Immature natural killer cell (primary cell): Measurements from ENCODE around the gene UBE2I. TPM values are rescaled to one million over a fixed set of nuclear protein-coding genes. Genes with fewer than 3 reads are reported as not detected.

Experiments used
- DNase-seq, 3 donors: peaks; one replicate each; pipeline ENCODE4 v3.0.0; 2022; ENCODE audit warnings: mixed read lengths in 1 of 3
- H3K27ac Mint-ChIP-seq, 6 donors: one replicate each; pipeline ENCODE4 v1.8.0; 2020; ENCODE audit warnings: mixed read lengths in 6 of 6, mild to moderate bottlenecking in 5 of 6, inconsistent platforms in 4 of 6, moderate library complexity in 3 of 6
- H3K27me3 Mint-ChIP-seq, 3 donors: one replicate each; pipeline ENCODE4 v1.8.0; 2020 to 2021; ENCODE audit warnings: low read depth in 3 of 3, mild to moderate bottlenecking in 3 of 3, mixed read lengths in 3 of 3, moderate library complexity in 3 of 3, inconsistent platforms in 1 of 3
- H3K36me3 Mint-ChIP-seq, 3 donors: one replicate each; pipeline ENCODE4 v1.8.0; 2020; ENCODE audit warnings: mixed read lengths in 3 of 3, inconsistent platforms in 2 of 3, mild to moderate bottlenecking in 2 of 3
- H3K4me1 Mint-ChIP-seq, 2 donors: one replicate each; pipeline ENCODE4 v1.8.0; 2020; ENCODE audit warnings: inconsistent platforms in 2 of 2, mild to moderate bottlenecking in 2 of 2, mixed read lengths in 2 of 2, moderate library complexity in 1 of 2
- H3K4me3 Mint-ChIP-seq, 5 donors: one replicate each; pipeline ENCODE4 v1.8.0; 2020; ENCODE audit warnings: mild to moderate bottlenecking in 5 of 5, mixed read lengths in 5 of 5, inconsistent platforms in 3 of 5, moderate library complexity in 3 of 5
- H3K9me3 Mint-ChIP-seq, 6 donors: one replicate each; pipeline ENCODE4 v1.8.0; 2020; ENCODE audit warnings: mild to moderate bottlenecking in 6 of 6, mixed read lengths in 6 of 6, inconsistent platforms in 4 of 6, moderate library complexity in 3 of 6
- polyA plus RNA-seq, 3 donors: library from polyadenylated mRNA; unstranded; fragments of 300-500 nt; fragmentation: Illumina TruSeq; gene quantifications; one replicate each; pipeline ENCODE4 v1.2.3, GENCODE V29; 2021

The UBE2I gene
- polyA plus RNA-seq, 3 donors from 2014 or later, result 94.1 to 119 (median 101) TPM

DNA sequence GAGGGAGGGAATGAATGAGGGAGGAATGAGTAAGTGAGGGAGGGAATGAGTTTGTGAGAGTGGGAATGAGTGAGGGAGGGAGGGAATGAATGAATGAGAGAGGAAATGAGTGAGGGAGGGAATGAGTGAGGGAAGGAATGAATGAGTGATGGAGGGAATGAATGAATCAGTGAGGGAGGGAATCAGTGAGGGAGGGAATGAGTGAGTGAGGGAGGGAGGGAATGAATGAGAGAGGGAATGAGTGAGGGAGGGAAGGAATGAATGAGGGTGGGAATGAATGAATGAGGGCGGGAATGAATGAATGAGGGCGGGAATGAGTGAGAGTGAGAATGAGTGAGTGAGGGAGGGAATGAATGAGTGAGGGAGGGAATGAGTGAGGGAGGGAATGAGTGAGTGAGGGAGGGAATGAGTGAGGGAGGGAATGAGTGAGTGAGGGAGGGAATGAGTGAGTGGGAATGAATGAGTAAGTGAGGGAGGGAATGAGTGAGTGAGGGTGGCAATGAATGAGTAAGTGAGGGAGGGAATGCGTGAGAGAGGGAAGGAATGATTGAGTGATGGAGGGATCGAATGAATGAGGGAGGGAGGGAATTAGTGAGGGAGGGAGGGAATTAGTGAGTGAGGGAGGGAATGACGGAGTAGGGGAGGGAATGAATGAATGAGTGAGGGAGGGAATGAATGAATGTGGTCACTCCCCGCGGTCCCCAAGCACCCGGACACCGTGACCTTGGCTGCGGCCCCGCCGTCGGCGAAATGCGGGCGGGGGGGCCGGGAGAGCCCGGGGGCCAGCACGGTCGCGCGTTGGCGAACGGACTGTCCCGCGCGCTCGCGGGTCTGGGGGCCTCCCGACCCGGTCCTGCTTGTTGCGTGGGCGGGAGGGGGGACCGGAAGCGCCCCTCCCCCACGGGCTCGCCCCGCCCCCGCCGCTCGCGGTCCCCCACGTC, 1.1 kb upstream of the UBE2I start:
- Mint-ChIP-seq H3K36me3 (peaks cover 0 to 3% (median 0%) of the 10 kb centered on the region in 3 donors), H3K4me3 (peak overlapping the region; percentile 85 to 95 (median 91)), H3K4me1 (peaks cover 28 to 48% of the 10 kb centered on the region in 2 donors), H3K27ac (peak overlapping the region; percentile 48 to 99 (median 99)), H3K9me3 (no peaks in the 10 kb centered on the region), H3K27me3 (peaks cover 6 to 16% (median 15%) of the 10 kb centered on the region in 3 donors)
- no peak for DNase-seq

DNA sequence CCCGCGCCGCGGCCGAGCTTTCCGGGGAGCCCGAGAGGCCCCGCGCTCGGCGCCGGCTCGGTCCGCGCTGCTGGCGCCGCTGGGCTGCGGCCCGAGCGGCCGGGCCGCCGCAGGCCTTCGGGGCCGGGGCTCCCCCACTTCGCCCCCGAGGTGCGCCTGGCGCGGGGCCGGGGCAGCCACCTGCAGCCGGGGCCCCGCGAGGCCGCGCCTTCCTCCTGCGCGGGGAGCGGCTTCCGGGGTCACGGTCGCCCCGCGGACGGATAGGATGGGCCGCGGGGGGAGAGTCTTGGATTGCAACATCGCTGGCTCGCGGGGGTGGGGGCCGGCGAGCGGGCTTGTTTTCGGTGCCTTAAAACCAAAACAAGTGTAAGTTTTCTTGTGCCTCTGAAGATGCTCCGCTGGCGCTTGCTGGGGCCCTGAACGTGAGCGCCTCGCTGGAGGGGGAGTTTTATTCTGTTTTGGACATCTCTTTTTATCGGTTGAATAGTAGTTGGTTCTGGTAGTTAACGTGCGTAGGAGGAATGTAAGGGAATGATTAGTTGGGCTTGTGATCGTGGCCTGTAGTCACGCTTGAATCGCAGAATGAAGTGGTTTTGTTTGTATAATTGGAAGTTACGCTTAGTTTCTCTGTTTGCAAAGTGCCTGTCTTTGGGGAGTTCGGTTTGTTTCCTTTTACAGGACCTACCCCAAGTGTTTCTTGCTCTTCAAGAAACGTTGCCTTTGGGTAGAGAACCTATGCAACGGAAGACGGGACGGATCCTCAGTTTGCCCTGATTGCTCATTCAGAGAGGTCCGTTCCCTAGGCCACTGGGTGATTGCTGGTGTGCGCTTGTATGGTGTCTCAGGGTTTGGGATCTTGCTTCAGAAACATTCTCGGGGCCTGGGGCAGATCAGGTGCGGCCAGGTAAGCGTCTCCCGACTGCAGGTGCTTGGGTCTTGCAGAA, 724 bp downstream of the UBE2I start:
- Mint-ChIP-seq H3K4me3 (peak overlapping the region; percentile 97 to 99 (median 98)), H3K4me1 (peaks cover 29 to 44% of the 10 kb centered on the region in 2 donors), H3K27ac (peak overlapping the region; percentile 89 to 100 (median 98)), H3K9me3 (no peaks in the 10 kb centered on the region), H3K36me3 (peaks cover 0 to 3% (median 0%) of the 10 kb centered on the region in 3 donors), H3K27me3 (peaks cover 8 to 15% (median 12%) of the 10 kb centered on the region in 3 donors)
- peak; percentile 75 to 81 (median 79) for DNase-seq

DNA sequence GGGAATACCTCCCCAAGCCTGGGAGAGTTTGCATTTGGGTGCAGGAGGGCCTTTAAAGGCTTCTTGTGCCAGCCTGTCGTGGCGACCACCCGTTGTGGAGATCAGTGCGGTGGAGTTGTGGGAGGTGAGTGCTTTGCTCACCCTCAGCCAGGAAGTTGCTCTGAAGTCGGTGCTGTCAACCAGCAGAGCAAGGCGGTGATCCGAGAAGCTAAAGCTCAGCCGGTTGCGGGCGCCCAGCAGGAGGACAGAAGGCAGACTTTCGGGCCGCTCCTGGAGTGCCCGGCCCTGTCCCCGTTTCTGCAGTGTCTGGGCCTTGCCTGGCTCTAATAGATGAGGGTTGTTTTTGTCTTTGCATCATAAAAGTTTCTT, 1.4 kb downstream of the UBE2I start:
- DNase-seq, result peak; percentile 39 to 50 (median 47)
- Mint-ChIP-seq H3K27me3 (peaks cover 8 to 15% (median 12%) of the 10 kb centered on the region in 3 donors), H3K9me3 (no peaks in the 10 kb centered on the region), H3K27ac (peak overlapping the region; percentile 89 to 100 (median 98)), H3K4me3 (peak overlapping the region; percentile 97 to 99 (median 98)), H3K4me1 (peaks cover 29 to 45% of the 10 kb centered on the region in 2 donors), H3K36me3 (peaks cover 0 to 3% (median 0%) of the 10 kb centered on the region in 3 donors)

DNA sequence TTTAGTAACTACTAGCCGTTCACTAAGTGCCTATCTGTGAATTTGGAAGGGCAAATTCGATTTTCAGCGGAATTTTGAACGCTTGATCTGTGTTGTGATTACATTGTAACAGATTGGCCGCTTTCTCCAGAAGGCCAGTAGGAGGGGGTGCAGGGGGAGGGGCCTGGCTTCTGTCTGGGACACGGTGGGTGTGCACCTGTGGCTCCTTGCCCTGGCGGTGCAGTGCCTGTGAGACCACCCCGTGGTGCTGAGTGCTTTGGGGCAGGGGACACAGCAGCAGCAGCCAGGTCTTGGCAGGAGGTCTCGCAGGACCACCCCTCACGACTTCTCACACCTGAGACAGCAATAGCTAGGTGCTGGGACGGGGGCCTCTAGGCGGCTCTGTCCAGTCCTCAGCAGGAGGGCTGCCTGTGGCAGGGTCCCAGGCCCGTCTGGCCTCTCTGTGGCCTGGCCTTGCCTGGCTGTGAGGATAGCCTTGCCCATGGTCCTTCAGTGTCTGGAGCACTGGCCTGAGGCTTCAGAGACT, 1.8 kb downstream of the UBE2I start:
- Mint-ChIP-seq H3K27ac (peak overlapping the region; percentile 89 to 100 (median 98)), H3K4me3 (peak overlapping the region; percentile 97 to 99 (median 98)), H3K36me3 (peaks cover 0 to 7% (median 0%) of the 10 kb centered on the region in 3 donors), H3K9me3 (no peaks in the 10 kb centered on the region), H3K27me3 (peaks cover 8 to 15% (median 14%) of the 10 kb centered on the region in 3 donors), H3K4me1 (peaks cover 29 to 44% of the 10 kb centered on the region in 2 donors)
- DNase-seq, result no peak

DNA sequence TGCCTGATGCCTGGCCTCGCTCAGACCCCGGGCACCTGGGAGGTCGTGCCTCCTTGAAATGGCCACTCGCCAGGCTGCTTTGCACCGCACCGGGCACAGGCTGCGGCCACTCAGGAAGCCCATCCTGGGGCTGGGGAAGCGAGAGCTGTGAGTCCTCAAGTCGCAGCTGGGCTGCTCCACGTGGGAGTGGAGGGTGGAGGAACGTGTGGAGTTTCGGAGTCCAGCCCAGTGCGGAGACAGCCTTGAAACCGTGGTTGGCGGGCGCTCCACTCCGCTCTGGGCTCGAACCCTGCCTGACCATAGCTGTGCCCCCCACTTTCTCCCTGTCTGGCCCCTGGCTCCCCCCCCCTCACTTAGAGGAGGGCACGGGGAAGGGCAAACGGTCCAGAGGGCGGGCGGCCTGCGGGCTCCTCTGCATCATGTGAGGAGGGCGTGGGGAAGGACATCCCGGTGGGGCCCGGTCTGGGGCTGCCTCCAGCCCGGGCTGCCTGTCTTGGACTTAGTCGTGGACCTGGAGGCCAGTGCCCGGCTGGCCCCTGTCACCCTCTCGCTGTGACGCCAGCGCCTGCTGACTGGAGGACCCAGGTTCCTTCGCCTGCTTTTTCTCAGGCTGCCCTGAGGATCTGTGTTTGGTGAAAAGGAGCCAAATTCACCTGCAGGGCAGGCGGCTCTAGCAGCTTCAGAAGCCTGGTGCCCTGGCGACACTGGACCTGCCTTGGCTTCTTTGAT, 2.5 kb downstream of the UBE2I start:
- Mint-ChIP-seq H3K4me1 (peaks cover 29 to 43% of the 10 kb centered on the region in 2 donors), H3K27me3 (peaks cover 7 to 15% (median 14%) of the 10 kb centered on the region in 3 donors), H3K27ac (peak overlapping the region in 1 of 6 donors; percentile 96), H3K9me3 (no peaks in the 10 kb centered on the region), H3K36me3 (peaks cover 0 to 13% (median 4%) of the 10 kb centered on the region in 3 donors), H3K4me3 (peak overlapping the region; percentile 97 to 99 (median 98))
- no peak for DNase-seq

DNA sequence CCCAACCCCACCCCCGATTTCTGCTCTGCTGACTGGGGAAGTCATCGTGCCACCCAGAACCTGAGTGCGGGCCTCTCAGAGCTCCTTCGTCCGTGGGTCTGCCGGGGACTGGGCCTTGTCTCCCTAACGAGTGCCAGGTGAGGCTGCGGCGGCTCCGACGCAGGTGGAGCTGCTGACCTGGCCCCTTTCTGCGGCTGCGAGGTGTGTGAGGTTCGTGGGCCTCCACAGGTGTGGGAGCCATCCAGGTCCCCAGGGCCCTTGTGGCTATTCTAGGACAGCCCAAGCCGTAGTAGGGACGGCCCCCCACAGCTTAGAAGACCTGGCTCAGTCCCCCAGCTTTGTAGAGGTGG, 3.0 kb downstream of the UBE2I start:
- H3K27ac Mint-ChIP-seq, result peak overlapping the region in 1 of 6 donors; percentile 19
- H3K4me1 Mint-ChIP-seq, result peaks cover 29 to 43% of the 10 kb centered on the region in 2 donors
- H3K9me3 Mint-ChIP-seq, result no peaks in the 10 kb centered on the region
- peaks cover 0 to 14% (median 4%) of the 10 kb centered on the region in 3 donors for H3K36me3 Mint-ChIP-seq
- H3K4me3 Mint-ChIP-seq, result peak overlapping the region; percentile 22 to 99 (median 58)
- peaks cover 6 to 15% (median 14%) of the 10 kb centered on the region in 3 donors for H3K27me3 Mint-ChIP-seq
- no peak for DNase-seq

DNA sequence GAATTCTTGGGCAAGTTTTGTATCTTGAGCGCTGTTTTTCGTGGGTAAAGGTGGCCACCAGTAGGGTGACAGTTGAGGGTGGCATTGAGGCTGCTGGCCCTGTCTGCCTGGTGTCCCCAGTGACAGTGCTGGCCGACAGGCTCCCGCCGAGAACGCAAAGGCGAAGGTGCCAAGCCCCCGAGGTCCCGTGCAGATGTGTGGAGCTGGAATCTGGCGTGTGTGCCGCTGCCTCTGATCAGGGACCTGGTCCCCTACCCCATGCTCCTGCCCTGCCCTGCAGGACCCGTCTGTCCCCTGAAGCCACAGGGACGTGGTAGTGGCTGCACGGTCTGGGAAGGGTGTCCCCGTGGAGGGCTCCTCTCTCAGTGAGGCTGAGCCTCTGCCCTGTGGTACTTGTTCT, 3.5 kb downstream of the UBE2I start:
- H3K4me1 Mint-ChIP-seq, result peaks cover 29 to 43% of the 10 kb centered on the region in 2 donors
- H3K27ac Mint-ChIP-seq, result peak overlapping the region in 1 of 6 donors; percentile 19
- peaks cover 0 to 18% (median 4%) of the 10 kb centered on the region in 3 donors for H3K36me3 Mint-ChIP-seq
- H3K9me3 Mint-ChIP-seq, result no peaks in the 10 kb centered on the region
- H3K27me3 Mint-ChIP-seq, result peaks cover 6 to 15% (median 14%) of the 10 kb centered on the region in 3 donors
- peak overlapping the region; percentile 22 to 98 (median 44) for H3K4me3 Mint-ChIP-seq
- no peak for DNase-seq

DNA sequence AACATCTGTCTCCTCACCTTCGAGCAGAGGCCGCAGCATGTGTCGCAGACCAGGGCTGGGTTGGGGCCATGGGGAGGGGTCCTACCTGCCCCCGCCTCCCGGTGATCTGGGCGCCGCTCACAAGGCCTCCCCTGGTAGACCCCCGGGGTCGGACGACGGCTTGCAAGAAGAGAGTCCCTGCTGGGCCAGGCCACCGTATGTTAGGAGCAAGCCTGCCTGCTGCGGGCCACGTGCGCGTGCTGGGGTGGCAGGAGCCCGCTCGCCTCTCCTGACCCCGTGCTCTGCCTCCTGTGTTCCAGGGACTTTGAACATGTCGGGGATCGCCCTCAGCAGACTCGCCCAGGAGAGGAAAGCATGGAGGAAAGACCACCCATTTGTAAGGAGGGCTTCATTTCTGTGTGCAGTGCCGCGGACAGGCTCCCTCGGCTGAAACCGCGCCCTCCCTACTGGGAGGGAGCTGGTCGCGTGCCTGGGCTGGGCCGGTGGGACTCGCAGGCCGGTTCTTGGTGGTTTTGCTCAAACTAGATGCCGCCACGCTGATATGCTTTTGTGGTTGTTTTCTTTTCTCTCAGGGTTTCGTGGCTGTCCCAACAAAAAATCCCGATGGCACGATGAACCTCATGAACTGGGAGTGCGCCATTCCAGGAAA, 4.4 kb downstream of the UBE2I start:
- Mint-ChIP-seq H3K4me1 (peaks cover 29 to 41% of the 10 kb centered on the region in 2 donors), H3K9me3 (no peaks in the 10 kb centered on the region), H3K27ac (no peak overlapping the region), H3K4me3 (no peak overlapping the region), H3K27me3 (peaks cover 6 to 16% (median 15%) of the 10 kb centered on the region in 3 donors), H3K36me3 (peaks cover 4 to 27% (median 9%) of the 10 kb centered on the region in 3 donors)
- DNase-seq, result no peak

DNA sequence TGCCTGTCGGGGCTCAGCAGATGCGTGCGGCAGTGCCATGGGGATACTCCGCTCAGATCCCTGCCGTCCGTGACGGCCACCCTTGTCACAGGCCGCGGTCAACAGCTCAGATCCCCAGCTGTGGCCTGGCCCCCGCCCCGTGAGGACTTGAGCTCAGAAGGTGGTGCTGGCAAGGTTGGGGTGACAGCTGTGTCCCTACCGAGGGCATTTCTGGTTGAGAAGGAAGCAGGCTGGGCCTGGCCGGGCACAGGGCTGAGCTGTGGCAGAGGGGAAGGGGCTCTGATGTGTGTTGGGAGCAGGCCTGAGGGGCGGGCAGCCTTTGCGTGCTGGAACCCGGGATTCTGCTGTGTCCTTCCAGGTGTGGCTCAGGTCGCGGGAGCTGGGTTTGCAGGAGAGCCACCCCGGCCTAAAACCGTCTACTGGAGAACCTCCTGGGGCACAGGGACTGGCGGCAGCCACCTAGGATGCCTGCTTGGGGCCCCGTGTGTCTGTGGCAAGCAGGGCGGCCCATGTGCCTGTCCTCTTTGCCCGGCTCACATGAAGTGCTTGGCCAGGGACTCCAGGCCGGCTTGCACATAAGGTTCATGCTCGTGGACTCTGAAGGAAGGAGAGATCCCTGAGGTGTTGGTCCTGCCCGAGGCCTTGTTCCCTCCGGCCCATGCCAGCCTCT, 5.1 kb downstream of the UBE2I start:
- H3K9me3 Mint-ChIP-seq, result no peaks in the 10 kb centered on the region
- H3K4me3 Mint-ChIP-seq, result no peak overlapping the region
- no peak overlapping the region for H3K27ac Mint-ChIP-seq
- H3K36me3 Mint-ChIP-seq, result peaks cover 4 to 31% (median 9%) of the 10 kb centered on the region in 3 donors
- peaks cover 4 to 12% (median 11%) of the 10 kb centered on the region in 3 donors for H3K27me3 Mint-ChIP-seq
- peaks cover 29 to 42% of the 10 kb centered on the region in 2 donors for H3K4me1 Mint-ChIP-seq
- DNase-seq, result no peak

DNA sequence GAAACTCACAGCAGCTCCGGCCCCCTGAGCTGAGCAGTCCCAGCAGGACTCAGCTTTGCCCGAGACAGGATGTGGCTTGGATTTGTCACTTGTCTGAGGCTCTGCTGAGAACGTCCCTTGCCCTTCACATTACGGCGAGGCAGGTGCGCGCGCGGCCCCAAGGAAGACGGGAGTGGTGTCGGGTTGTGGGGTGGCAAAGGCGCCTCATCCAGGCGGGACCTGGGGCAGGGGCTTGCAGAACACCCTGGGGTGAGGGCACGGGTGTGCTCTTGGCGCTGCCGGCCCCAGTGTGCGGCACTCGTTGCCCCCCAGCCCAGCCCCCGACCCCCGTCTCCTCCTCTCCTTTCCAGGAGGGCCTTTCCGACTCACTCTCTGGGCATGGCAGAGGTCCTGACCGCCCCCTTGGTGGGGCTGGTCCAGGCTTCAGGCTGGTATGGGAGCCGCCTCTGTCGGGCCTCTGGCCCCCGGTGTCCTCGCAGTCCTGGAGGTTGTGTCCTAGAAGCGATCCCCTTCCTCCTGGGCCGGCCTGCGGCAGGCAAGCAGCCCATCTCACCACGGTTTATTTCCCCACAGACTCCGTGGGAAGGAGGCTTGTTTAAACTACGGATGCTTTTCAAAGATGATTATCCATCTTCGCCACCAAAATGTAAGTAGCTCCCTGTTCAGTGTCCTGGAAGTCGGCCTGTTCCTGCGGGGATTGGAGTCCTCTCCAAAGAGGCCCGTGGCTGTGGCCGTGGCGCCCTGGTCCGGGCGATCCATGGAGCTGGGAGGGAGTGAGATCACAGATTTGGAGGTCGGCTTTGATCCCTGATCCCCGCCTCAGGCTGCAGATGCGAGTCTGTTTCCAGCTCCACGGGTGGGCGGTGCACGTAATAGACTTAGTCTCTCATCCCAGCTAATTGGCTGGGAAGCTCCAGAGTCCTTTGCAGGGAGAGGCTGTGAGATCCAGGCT, 5.9 kb downstream of the UBE2I start:
- no peak overlapping the region for H3K4me3 Mint-ChIP-seq
- peaks cover 8 to 33% (median 9%) of the 10 kb centered on the region in 3 donors for H3K36me3 Mint-ChIP-seq
- peaks cover 4 to 8% (median 7%) of the 10 kb centered on the region in 3 donors for H3K27me3 Mint-ChIP-seq
- DNase-seq, result no peak
- no peaks in the 10 kb centered on the region for H3K9me3 Mint-ChIP-seq
- H3K4me1 Mint-ChIP-seq, result peaks cover 24 to 38% of the 10 kb centered on the region in 2 donors
- H3K27ac Mint-ChIP-seq, result no peak overlapping the region

DNA sequence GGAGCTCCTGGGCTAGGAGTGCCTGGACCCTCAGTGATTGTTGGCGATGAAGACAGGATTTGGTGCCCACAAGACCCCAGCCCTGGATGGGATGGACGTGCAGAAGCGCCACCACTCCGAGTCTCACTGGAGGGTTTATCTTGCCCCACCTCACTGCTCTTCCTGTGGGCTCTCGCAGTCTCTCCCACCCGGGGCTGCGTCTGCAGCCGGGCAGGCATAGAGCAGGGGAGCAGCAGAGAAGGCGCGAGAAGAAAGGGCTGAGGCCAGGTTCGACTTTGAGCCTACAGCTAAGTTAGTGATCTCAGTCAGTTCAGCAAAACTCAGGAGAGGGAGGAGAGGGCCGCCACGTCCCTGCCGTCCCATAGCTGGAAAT, 6.6 kb downstream of the UBE2I start:
- H3K36me3 Mint-ChIP-seq, result peaks cover 8 to 34% (median 9%) of the 10 kb centered on the region in 3 donors
- DNase-seq, result no peak
- peaks cover 17 to 31% of the 10 kb centered on the region in 2 donors for H3K4me1 Mint-ChIP-seq
- no peak overlapping the region for H3K4me3 Mint-ChIP-seq
- H3K27me3 Mint-ChIP-seq, result peaks cover 4 to 8% (median 6%) of the 10 kb centered on the region in 3 donors
- H3K27ac Mint-ChIP-seq, result no peak overlapping the region
- no peaks in the 10 kb centered on the region for H3K9me3 Mint-ChIP-seq
